ENCODE data around the gene POLR2E. TPM values are rescaled to one million over a fixed set of nuclear protein-coding genes. Genes with fewer than 3 reads are reported as not detected.
A peak's percentile ranks its signal among the peaks of the same experiment; 100 is the strongest.
"Not testable (repeated sequence)": the region's sequence is repeated elsewhere in the genome, so short reads cannot be mapped to it uniquely, and the experiment has no call there.

The POLR2E gene
- total RNA-seq, 1 donor from 2014 or later, result 72.1 TPM

- no peak for DNase-seq (ENCODE audit: low spot score in 2 of 2)
- no peaks in the 10 kb centered on the region for H3K27me3 ChIP-seq
- H3K4me1 ChIP-seq, result peaks cover 8 to 41% of the 10 kb centered on the region in 2 donors
- H3K9me3 ChIP-seq, result no peaks in the 10 kb centered on the region
- peak overlapping the region; percentile 91 to 96 for H3K27ac ChIP-seq
- H3K36me3 ChIP-seq, result peaks cover 15 to 16% of the 10 kb centered on the region in 2 donors
- intact Hi-C loops (cut with DNase I), result loop anchor here (1.0 kb wide), 1 partner anchor 24 kb away; no protein-coding TSS in a partner anchor
- TF ChIP-seq CTCF (IDR thresholded peaks at IDR 0.05), result no peak
- peak overlapping the region; percentile 61 to 74 for H3K4me3 ChIP-seq
Observed at GRCh38 chr19:1130771-1131717, 35.9 kb upstream of the POLR2E start.

GRCh38 chr19:1129535-1129934, 34.4 kb upstream of the POLR2E start:
- H3K9me3 ChIP-seq, result no peaks in the 10 kb centered on the region
- H3K36me3 ChIP-seq, result peaks cover 17 to 28% of the 10 kb centered on the region in 2 donors
- DNase-seq (ENCODE audit: low spot score in 2 of 2), result no peak
- no peaks in the 10 kb centered on the region for H3K27me3 ChIP-seq
- intact Hi-C loops (cut with DNase I), result no loop called here
- no peak for TF ChIP-seq CTCF (IDR thresholded peaks at IDR 0.05)
- H3K27ac ChIP-seq, result peak overlapping the region; percentile 4 to 41
- peaks cover 8 to 44% of the 10 kb centered on the region in 2 donors for H3K4me1 ChIP-seq
- no peak overlapping the region for H3K4me3 ChIP-seq

- Histone ChIP-seq H3K27ac (peak overlapping the region in 1 of 2 donors; percentile 41), H3K4me1 (peaks cover 8 to 44% of the 10 kb centered on the region in 2 donors), H3K36me3 (peaks cover 22 to 33% of the 10 kb centered on the region in 2 donors)
- DNase-seq (ENCODE audit: low spot score in 2 of 2); intact Hi-C loops (cut with DNase I); H3K4me3 ChIP-seq; H3K9me3 ChIP-seq; H3K27me3 ChIP-seq: not testable (repeated sequence)
Observed at GRCh38 chr19:1129084-1129483, 33.9 kb upstream of the POLR2E start.

GRCh38 chr19:1128106-1128505, 32.9 kb upstream of the POLR2E start:
- H3K4me1 ChIP-seq, result peaks cover 8 to 39% of the 10 kb centered on the region in 2 donors

GRCh38 chr19:1126984-1127760, 32.0 kb upstream of the POLR2E start:
- no peak for TF ChIP-seq CTCF (IDR thresholded peaks at IDR 0.05)
- H3K9me3 ChIP-seq, result no peaks in the 10 kb centered on the region
- H3K4me3 ChIP-seq, result no peak overlapping the region
- H3K36me3 ChIP-seq, result peaks cover 41 to 52% of the 10 kb centered on the region in 2 donors
- H3K27me3 ChIP-seq, result no peaks in the 10 kb centered on the region
- peaks cover 0 to 30% of the 10 kb centered on the region in 2 donors for H3K4me1 ChIP-seq
- no peak for DNase-seq (ENCODE audit: low spot score in 2 of 2)
- intact Hi-C loops (cut with DNase I), result no loop called here
- peak overlapping the region; percentile 83 to 85 for H3K27ac ChIP-seq

More at GRCh38 chr19:1128106-1128505, 32.9 kb upstream of the POLR2E start:
- no peaks in the 10 kb centered on the region for H3K9me3 ChIP-seq
- intact Hi-C loops (cut with DNase I), result no loop called here
- H3K36me3 ChIP-seq, result peaks cover 31 to 42% of the 10 kb centered on the region in 2 donors
- no peaks in the 10 kb centered on the region for H3K27me3 ChIP-seq
- no peak for DNase-seq (ENCODE audit: low spot score in 2 of 2)
- no peak overlapping the region for H3K4me3 ChIP-seq
- H3K27ac ChIP-seq, result no peak overlapping the region
- no peak for TF ChIP-seq CTCF (IDR thresholded peaks at IDR 0.05)

Measured in ascending aorta (tissue), 2 donors.